Parathyroid adenoma (tissue), 2 donors: ENCODE measurements around the gene RASAL2.

Experiments
- H2AFZ ChIP-seq: fragments of 300-600 bp; sonication (generic); one replicate; pipeline ENCODE4 v1.7.0; 2017; ENCODE audit warnings: antibody characterized with exemption, mild to moderate bottlenecking
- H3K27ac ChIP-seq: fragments of 300-600 bp; sonication (generic); one replicate; pipeline ENCODE4 v1.7.0; 2017
- H3K27me3 ChIP-seq: fragments of 300-600 bp; sonication (generic); one replicate; pipeline ENCODE4 v1.7.0; 2017; ENCODE audit warnings: low read length; ENCODE audit not compliant: control insufficient read depth, insufficient read depth
- H3K36me3 ChIP-seq: fragments of 300-600 bp; sonication (generic); one replicate; pipeline ENCODE4 v1.7.0; 2017; ENCODE audit warnings: low read length; ENCODE audit not compliant: control insufficient read depth, insufficient read depth
- H3K4me1 ChIP-seq: fragments of 300-600 bp; sonication (generic); one replicate; pipeline ENCODE4 v1.7.0; 2017; ENCODE audit warnings: control low read depth
- H3K4me2 ChIP-seq: fragments of 300-600 bp; sonication (generic); one replicate; pipeline ENCODE4 v1.7.0; 2017; ENCODE audit warnings: low read length
- H3K4me3 ChIP-seq: fragments of 300-600 bp; sonication (generic); one replicate; pipeline ENCODE4 v1.7.0; 2017; ENCODE audit warnings: low read depth, low read length
- H3K79me2 ChIP-seq: fragments of 300-600 bp; sonication (generic); one replicate; pipeline ENCODE4 v1.7.0; 2017; ENCODE audit warnings: control low read depth
- H3K9ac ChIP-seq: fragments of 300-600 bp; sonication (generic); one replicate; pipeline ENCODE4 v1.7.0; 2017; ENCODE audit warnings: mild to moderate bottlenecking
- H3K9me3 ChIP-seq: fragments of 300-600 bp; sonication (generic); one replicate; pipeline ENCODE4 v1.7.0; 2017; ENCODE audit warnings: low read length; ENCODE audit not compliant: control insufficient read depth
- CTCF ChIP-seq: fragments of 300-600 bp; sonication (generic); IDR thresholded peaks from one replicate; pipeline ENCODE4 v1.7.0; 2017; ENCODE audit warnings: antibody characterized with exemption, mild to moderate bottlenecking
- donor health status: primary hyperparathyroidism.

RASAL2 gene

GRCh38 chr1:178456472-178456871 is 362.6 kb downstream of the RASAL2 start:
- Histone ChIP-seq H2AFZ (no peak overlapping the region), H3K27ac (no peak overlapping the region), H3K9me3 (no peaks in the 10 kb centered on the region)

GRCh38 chr1:178457651-178458050 is 363.7 kb downstream of the RASAL2 start:
- Histone ChIP-seq H3K9me3 (no peaks in the 10 kb centered on the region), H3K27ac (no peak overlapping the region), H3K79me2 (no peaks in the 10 kb centered on the region), H3K9ac (no peak overlapping the region), H3K36me3 (no peaks in the 10 kb centered on the region), H3K4me1 (no peaks in the 10 kb centered on the region), H2AFZ (no peak overlapping the region), H3K4me2 (no peak overlapping the region), H3K4me3 (no peak overlapping the region), H3K27me3 (no peaks in the 10 kb centered on the region)
- no peak for TF ChIP-seq CTCF

More at GRCh38 chr1:178456472-178456871, 362.6 kb downstream of the RASAL2 start:
- TF ChIP-seq CTCF = no peak
- no peak overlapping the region for H3K9ac ChIP-seq
- no peak overlapping the region for H3K4me3 ChIP-seq
- no peak overlapping the region for H3K4me2 ChIP-seq
- H3K36me3 ChIP-seq = no peaks in the 10 kb centered on the region
- no peaks in the 10 kb centered on the region for H3K79me2 ChIP-seq
- H3K27me3 ChIP-seq = no peaks in the 10 kb centered on the region
- H3K4me1 ChIP-seq = no peaks in the 10 kb centered on the region

GRCh38 chr1:178458203-178458602 is 364.3 kb downstream of the RASAL2 start:
- H2AFZ ChIP-seq = no peak overlapping the region
- H3K4me2 ChIP-seq = no peak overlapping the region
- no peaks in the 10 kb centered on the region for H3K79me2 ChIP-seq
- H3K4me1 ChIP-seq = no peaks in the 10 kb centered on the region
- TF ChIP-seq CTCF = no peak
- no peak overlapping the region for H3K9ac ChIP-seq
- H3K4me3 ChIP-seq = no peak overlapping the region
- H3K36me3 ChIP-seq = no peaks in the 10 kb centered on the region
- H3K27me3 ChIP-seq = no peaks in the 10 kb centered on the region
- no peaks in the 10 kb centered on the region for H3K9me3 ChIP-seq
- H3K27ac ChIP-seq = no peak overlapping the region

GRCh38 chr1:178461104-178461503 is 367.2 kb downstream of the RASAL2 start:
- no peak for TF ChIP-seq CTCF
- no peaks in the 10 kb centered on the region for H3K27me3 ChIP-seq
- H3K27ac ChIP-seq = no peak overlapping the region
- H3K36me3 ChIP-seq = no peaks in the 10 kb centered on the region
- H3K4me3 ChIP-seq = no peak overlapping the region
- H2AFZ ChIP-seq = no peak overlapping the region
- H3K4me1 ChIP-seq = no peaks in the 10 kb centered on the region
- H3K9me3 ChIP-seq = no peaks in the 10 kb centered on the region
- no peaks in the 10 kb centered on the region for H3K79me2 ChIP-seq
- no peak overlapping the region for H3K9ac ChIP-seq
- H3K4me2 ChIP-seq = no peak overlapping the region

GRCh38 chr1:178461701-178462100 is 367.8 kb downstream of the RASAL2 start:
- H3K4me3 ChIP-seq = no peak overlapping the region
- H3K4me2 ChIP-seq = no peak overlapping the region
- no peak for TF ChIP-seq CTCF
- H3K9me3 ChIP-seq = no peaks in the 10 kb centered on the region
- H3K36me3 ChIP-seq = no peaks in the 10 kb centered on the region
- H2AFZ ChIP-seq = no peak overlapping the region
- H3K4me1 ChIP-seq = no peaks in the 10 kb centered on the region
- no peaks in the 10 kb centered on the region for H3K27me3 ChIP-seq
- H3K9ac ChIP-seq = no peak overlapping the region
- no peak overlapping the region for H3K27ac ChIP-seq
- H3K79me2 ChIP-seq = no peaks in the 10 kb centered on the region
